ENCODE results near the gene HNRNPA2B1. TPM values are rescaled to one million over a fixed set of nuclear protein-coding genes. Genes with fewer than 3 reads are reported as not detected.

The HNRNPA2B1 gene
- total and polyA plus RNA-seq, 2 donors (not counting 1 experiment from before 2014, with no cell fraction given), result 167 to 524 TPM

GRCh38 chr7:26195867-26196657 lies 4.5 kb downstream of the HNRNPA2B1 start:
- DNase-seq (peak; percentile 26), ATAC-seq (ENCODE audit: low read depth) (no peak)
- no peak for TF ChIP-seq CTCF (IDR thresholded peaks at IDR 0.05)
- Histone ChIP-seq H2AFZ (ENCODE audit: insufficient read depth, low read depth, low read length, poor library complexity, severe bottlenecking) (no peak overlapping the region), H3K4me2 (replicated peaks; ENCODE audit: low read depth, low read length, poor library complexity, severe bottlenecking) (peak overlapping the region; percentile 82), H3K4me1 (ENCODE audit: control insufficient read depth in 2 of 2, insufficient read depth in 2 of 2, low read length in 2 of 2) (peaks cover 56 to 59% of the 10 kb centered on the region in 2 donors), H3K27me3 (replicated peaks in 1 of 4; ENCODE audit: control extremely low read depth in 1 of 4, control insufficient read depth in 3 of 4, insufficient read depth in 4 of 4, low read length in 3 of 4) (no peaks in the 10 kb centered on the region), H3K9ac (ENCODE audit: low read length) (peak overlapping the region; percentile 100), H4K20me1 (ENCODE audit: control insufficient read depth, insufficient read depth, low read length, poor library complexity, severe bottlenecking) (peaks cover 94% of the 10 kb centered on the region), H3K9me3 (ENCODE audit: control extremely low read depth in 1 of 3, control insufficient read depth in 2 of 3, insufficient read depth in 1 of 3, low read length in 2 of 3) (no peaks in the 10 kb centered on the region), H3K36me3 (replicated peaks in 1 of 2; ENCODE audit: control extremely low read depth in 1 of 2, control insufficient read depth in 1 of 2, extremely low read depth in 1 of 2, insufficient read depth in 2 of 2, low read length in 1 of 2) (peaks cover 3 to 78% of the 10 kb centered on the region in 2 experiments), H3K79me2 (ENCODE audit: control insufficient read depth, insufficient read depth, low read length) (peaks cover 88% of the 10 kb centered on the region), H3K4me3 (ENCODE audit: control extremely low read depth in 1 of 5, extremely low read depth in 1 of 5, insufficient read depth in 1 of 5, low read depth in 2 of 5, low read length in 4 of 5) (no peak overlapping the region), H3K27ac (ENCODE audit: low read length in 2 of 2) (peak overlapping the region in 1 of 2 donors; percentile 53)
- Mint-ChIP-seq H3K4me1 (peaks cover 64% of the 10 kb centered on the region), H3K9me3 (ENCODE audit: insufficient read depth) (no peaks in the 10 kb centered on the region), H3K4me3 (peak overlapping the region; percentile 85), H3K27me3 (no peaks in the 10 kb centered on the region), H3K27ac (peak overlapping the region; percentile 84)
- CTCF ChIA-PET, result interaction anchor here (1.4 to 9.6 kb wide), 11 partner anchors 11 to 302 kb away, joined by 4 to 114 read pairs (median 19); partner anchors contain the start of gene NFE2L3
- intact Hi-C loops (cut with micrococcal nuclease), result loop anchor here (10.0 kb wide), 1 partner anchor 969 kb away; the partner anchor contains the start of gene HOXA9
- POLR2A ChIA-PET, result interaction anchor here (0.6 kb wide), 1 partner anchor 9 kb away, joined by 3 read pairs; no protein-coding TSS in a partner anchor
- 69% methylated on average over 4 of the region's 10 CpGs for WGBS (ENCODE audit: insufficient coverage)

GRCh38 chr7:26195182-26195581 lies 5.4 kb downstream of the HNRNPA2B1 start:
- H3K9ac ChIP-seq (ENCODE audit: low read length), result no peak overlapping the region
- H3K27ac Mint-ChIP-seq, result peak overlapping the region; percentile 57
- H4K20me1 ChIP-seq (ENCODE audit: control insufficient read depth, insufficient read depth, low read length, poor library complexity, severe bottlenecking), result peaks cover 99% of the 10 kb centered on the region
- H3K27ac ChIP-seq (ENCODE audit: low read length in 2 of 2), result no peak overlapping the region
- H3K4me3 ChIP-seq (ENCODE audit: control extremely low read depth in 1 of 5, extremely low read depth in 1 of 5, insufficient read depth in 1 of 5, low read depth in 2 of 5, low read length in 4 of 5), result no peak overlapping the region
- H3K9me3 Mint-ChIP-seq (ENCODE audit: insufficient read depth), result no peaks in the 10 kb centered on the region
- 79% methylated on average over 3 of the region's 5 CpGs for WGBS (ENCODE audit: insufficient coverage)
- H3K27me3 ChIP-seq (replicated peaks in 1 of 4; ENCODE audit: control extremely low read depth in 1 of 4, control insufficient read depth in 3 of 4, insufficient read depth in 4 of 4, low read length in 3 of 4), result no peaks in the 10 kb centered on the region
- no peaks in the 10 kb centered on the region for H3K27me3 Mint-ChIP-seq
- intact Hi-C loops (cut with micrococcal nuclease), result loop anchor here (10.0 kb wide), 1 partner anchor 970 kb away; the partner anchor contains the start of gene HOXA9
- peaks cover 72% of the 10 kb centered on the region for H3K4me1 Mint-ChIP-seq
- ChIA-PET CTCF (interaction anchor here (0.8 to 9.6 kb wide), 8 partner anchors 43 to 966 kb away, joined by 3 to 84 read pairs (median 5); partner anchors contain the start of gene NFE2L3), POLR2A (interaction anchor here (0.6 to 0.9 kb wide), 6 partner anchors 40 to 956 kb away, joined by 3 to 12 read pairs (median 4); no protein-coding TSS in a partner anchor)
- TF ChIP-seq EZH2 (IDR thresholded peaks at IDR 0.05; ENCODE audit: borderline replicate concordance, insufficient read depth, low read depth, low read length, poor library complexity, severe bottlenecking) (no peak), CTCF (IDR thresholded peaks at IDR 0.05) (no peak)
- DNase-seq, result peak; percentile 22
- H3K4me2 ChIP-seq (replicated peaks; ENCODE audit: low read depth, low read length, poor library complexity, severe bottlenecking), result peak overlapping the region; percentile 30
- H3K36me3 ChIP-seq (replicated peaks in 1 of 2; ENCODE audit: control extremely low read depth in 1 of 2, control insufficient read depth in 1 of 2, extremely low read depth in 1 of 2, insufficient read depth in 2 of 2, low read length in 1 of 2), result peaks cover 3 to 87% of the 10 kb centered on the region in 2 experiments
- no peak for ATAC-seq (ENCODE audit: low read depth)
- peaks cover 93% of the 10 kb centered on the region for H3K79me2 ChIP-seq (ENCODE audit: control insufficient read depth, insufficient read depth, low read length)
- no peaks in the 10 kb centered on the region for H3K9me3 ChIP-seq (ENCODE audit: control extremely low read depth in 1 of 3, control insufficient read depth in 2 of 3, insufficient read depth in 1 of 3, low read length in 2 of 3)
- peak overlapping the region; percentile 36 for H3K4me3 Mint-ChIP-seq
- H3K4me1 ChIP-seq (ENCODE audit: control insufficient read depth in 2 of 2, insufficient read depth in 2 of 2, low read length in 2 of 2), result peaks cover 56 to 62% of the 10 kb centered on the region in 2 donors
- no peak overlapping the region for H2AFZ ChIP-seq (ENCODE audit: insufficient read depth, low read depth, low read length, poor library complexity, severe bottlenecking)

Measured in B cell (primary cell).